Measurements from ENCODE around the gene GBGT1. TPM values are rescaled to one million over a fixed set of nuclear protein-coding genes. Genes with fewer than 3 reads are reported as not detected.

Gene GBGT1
- total and polyA plus RNA-seq, 2 donors (not counting 3 experiments of a cell fraction or from before 2014, with no cell fraction given), result 35.6 to 56.3 TPM

DNA sequence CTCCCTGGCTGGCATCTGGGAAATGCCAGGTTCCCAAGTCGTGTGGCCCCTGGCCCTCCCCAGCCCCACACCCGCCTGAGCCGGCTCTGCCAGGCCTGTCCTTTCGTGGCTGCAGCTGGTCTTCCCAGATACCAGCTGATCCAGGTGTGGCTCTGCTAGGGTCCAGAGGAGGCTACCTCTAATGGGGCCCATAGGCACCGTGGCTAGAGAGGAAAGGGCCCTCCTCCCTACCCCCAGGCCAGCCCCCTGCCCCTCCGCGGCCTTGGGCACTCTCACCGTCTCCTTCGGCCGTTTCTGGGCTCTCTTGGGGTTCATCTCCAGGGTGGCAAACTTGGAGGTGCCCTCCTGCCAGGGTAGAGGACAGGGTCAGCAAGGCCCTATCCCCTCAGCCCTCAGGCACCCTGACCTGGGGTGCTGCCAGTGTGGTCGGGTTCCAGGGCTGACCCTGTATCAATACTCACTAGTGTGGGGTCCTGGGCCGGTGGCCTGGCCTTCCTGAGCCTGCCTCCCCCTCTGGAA lies 59.7 kb downstream of the GBGT1 start:
- BruUV-seq (replicated peaks), result no TSS peak
- H3K4me3 ChIP-seq (replicated peaks in 1 of 3; ENCODE audit: insufficient read depth in 1 of 3, low read depth in 1 of 3, low read length in 3 of 3), result no peak overlapping the region
- no peaks in the 10 kb centered on the region for H3K4me1 ChIP-seq (ENCODE audit: control insufficient read depth, extremely low read depth, insufficient read depth, low read length)
- H2AFZ ChIP-seq (ENCODE audit: low read depth, low read length), result no peak overlapping the region
- dilution Hi-C loops (cut with MboI; ENCODE audit: extremely low pct_ligation_motif_present, low sequenced_read_pairs), result no loop called here
- H3K9me1 ChIP-seq (replicated peaks; ENCODE audit: control insufficient read depth, extremely low read depth, insufficient read depth, low read length), result no peaks in the 10 kb centered on the region
- intact Hi-C loops (cut with micrococcal nuclease), result loop anchor here (1.0 to 2.0 kb wide), 5 partner anchors 17 to 76 kb away; partner anchors contain the start of gene RALGDS
- ChIA-PET CTCF (interaction anchor here (1.0 to 3.5 kb wide), 6 partner anchors 9 to 45 kb away, joined by 3 to 147 read pairs (median 4); no protein-coding TSS in a partner anchor), POLR2A (no interaction called here)
- H3K27me3 ChIP-seq (ENCODE audit: control insufficient read depth in 2 of 2, insufficient read depth in 2 of 2, low read length in 2 of 2), result no peaks in the 10 kb centered on the region
- DNase-seq (ENCODE audit: low read depth, low spot score), result no peak
- no peaks in the 10 kb centered on the region for H3K9me3 ChIP-seq (replicated peaks; ENCODE audit: control insufficient read depth, insufficient read depth, low read length)
- TF ChIP-seq POLR2AphosphoS5 (IDR thresholded peaks at IDR 0.05; ENCODE audit: insufficient read depth, low read depth, low read length) (no peak), POLR2A (IDR thresholded peaks at IDR 0.05; ENCODE audit: low read depth, low read length) (no peak), FOS (IDR thresholded peaks at IDR 0.05; ENCODE audit: borderline replicate concordance, insufficient read depth, low read length) (no peak), EZH2 (IDR thresholded peaks at IDR 0.05; ENCODE audit: borderline replicate concordance, low read depth, low read length, severe bottlenecking) (no peak), GATA2 (IDR thresholded peaks at IDR 0.05; ENCODE audit: insufficient read depth, insufficient read length, low read depth, low read length) (no peak), MYC (IDR thresholded peaks at IDR 0.05; ENCODE audit: low read depth, low read length) (no peak), JUN (IDR thresholded peaks at IDR 0.05; ENCODE audit: borderline replicate concordance, insufficient read depth, insufficient read length, low read depth) (no peak)
- TF ChIP-seq, protein P1, sequence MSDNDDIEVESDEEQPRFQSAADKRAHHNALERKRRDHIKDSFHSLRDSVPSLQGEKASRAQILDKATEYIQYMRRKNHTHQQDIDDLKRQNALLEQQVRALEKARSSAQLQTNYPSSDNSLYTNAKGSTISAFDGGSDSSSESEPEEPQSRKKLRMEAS (IDR thresholded peaks at IDR 0.05; ENCODE audit: insufficient read depth, insufficient read length), result no peak
- TF ChIP-seq, protein P2, sequence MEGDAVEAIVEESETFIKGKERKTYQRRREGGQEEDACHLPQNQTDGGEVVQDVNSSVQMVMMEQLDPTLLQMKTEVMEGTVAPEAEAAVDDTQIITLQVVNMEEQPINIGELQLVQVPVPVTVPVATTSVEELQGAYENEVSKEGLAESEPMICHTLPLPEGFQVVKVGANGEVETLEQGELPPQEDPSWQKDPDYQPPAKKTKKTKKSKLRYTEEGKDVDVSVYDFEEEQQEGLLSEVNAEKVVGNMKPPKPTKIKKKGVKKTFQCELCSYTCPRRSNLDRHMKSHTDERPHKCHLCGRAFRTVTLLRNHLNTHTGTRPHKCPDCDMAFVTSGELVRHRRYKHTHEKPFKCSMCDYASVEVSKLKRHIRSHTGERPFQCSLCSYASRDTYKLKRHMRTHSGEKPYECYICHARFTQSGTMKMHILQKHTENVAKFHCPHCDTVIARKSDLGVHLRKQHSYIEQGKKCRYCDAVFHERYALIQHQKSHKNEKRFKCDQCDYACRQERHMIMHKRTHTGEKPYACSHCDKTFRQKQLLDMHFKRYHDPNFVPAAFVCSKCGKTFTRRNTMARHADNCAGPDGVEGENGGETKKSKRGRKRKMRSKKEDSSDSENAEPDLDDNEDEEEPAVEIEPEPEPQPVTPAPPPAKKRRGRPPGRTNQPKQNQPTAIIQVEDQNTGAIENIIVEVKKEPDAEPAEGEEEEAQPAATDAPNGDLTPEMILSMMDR (IDR thresholded peaks at IDR 0.05; ENCODE audit: extremely low read depth in 1 of 2, insufficient read depth in 1 of 2, low read depth in 1 of 2, low read length in 2 of 2), result no peak
- H3K79me2 ChIP-seq (ENCODE audit: control insufficient read depth, insufficient read depth, low read length), result no peaks in the 10 kb centered on the region
- no peak overlapping the region for H3K9ac ChIP-seq (replicated peaks; ENCODE audit: extremely low read depth, insufficient read depth, low read length)
- FAIRE-seq, result no peak
- peaks cover 13 to 79% of the 10 kb centered on the region in 2 experiments for H3K36me3 ChIP-seq (ENCODE audit: control insufficient read depth in 2 of 2, extremely low read depth in 1 of 2, insufficient read depth in 2 of 2, low read length in 2 of 2)
- H4K20me1 ChIP-seq (replicated peaks; ENCODE audit: control insufficient read depth, extremely low read depth, insufficient read depth, low read length), result no peaks in the 10 kb centered on the region
- H3K4me2 ChIP-seq (ENCODE audit: insufficient read depth, low read length), result no peak overlapping the region
- H3K27ac ChIP-seq (ENCODE audit: insufficient read depth, low read depth, low read length), result no peak overlapping the region

Measured in endothelial cell of umbilical vein (primary cell).